Heart left ventricle (tissue), 16 donors: ENCODE data around the gene SCAMP4. TPM values are rescaled to one million over a fixed set of nuclear protein-coding genes. Genes with fewer than 3 reads are reported as not detected.
"Not testable (repeated sequence)": the region's sequence is repeated elsewhere in the genome, so short reads cannot be mapped to it uniquely, and the experiment has no call there.

Source experiments
- ATAC-seq, 4 donors: fragments of 200-7000 bp; cut with Tn5 transposase; one replicate each; pipeline ENCODE4 v1.9.1; 2020 to 2022; ENCODE audit warnings: moderate library complexity in 4 of 4, mild to moderate bottlenecking in 3 of 4, moderate number of reproducible peaks in 1 of 4
- DNase-seq, 5 donors: peaks; one replicate each; pipeline ENCODE4 v3.0.0-alpha.2; 2020
- H3K27ac ChIP-seq, 12 donors: fragments of 200-600 bp; sonication (generic) in 4 of 12; one replicate each; pipeline versions ENCODE4 v1.5.0 to v1.8.0; 2016 to 2022; ENCODE audit warnings: mild to moderate bottlenecking in 2 of 12
- H3K27me3 ChIP-seq, 9 donors: fragments of 200-600 bp; sonication (generic) in 2 of 9; one replicate each; pipeline versions ENCODE4 v1.5.1 to v1.8.0; 2016 to 2022; ENCODE audit warnings: mild to moderate bottlenecking in 3 of 9
- H3K36me3 ChIP-seq, 9 donors: fragments of 200-600 bp; sonication (generic) in 2 of 9; one replicate each; pipeline versions ENCODE4 v1.5.0 to v1.8.0; 2018 to 2022; ENCODE audit warnings: mild to moderate bottlenecking in 2 of 9
- H3K4me1 ChIP-seq, 12 donors: fragments of 200-600 bp; sonication (generic) in 4 of 12; one replicate each; pipeline versions ENCODE4 v1.5.0 to v1.8.0; 2016 to 2022; ENCODE audit warnings: mild to moderate bottlenecking in 3 of 12
- H3K4me3 ChIP-seq, 12 donors: fragments of 200-600 bp; sonication (generic) in 4 of 12; one replicate each; pipeline versions ENCODE4 v1.5.0 to v1.8.0; 2017 to 2022; ENCODE audit warnings: mild to moderate bottlenecking in 9 of 12, moderate library complexity in 4 of 12
- H3K9me3 ChIP-seq, 12 donors: fragments of 200-600 bp; sonication (generic) in 4 of 12; one replicate each; pipeline versions ENCODE4 v1.5.0 to v1.8.0; 2016 to 2022; ENCODE audit warnings: mild to moderate bottlenecking in 1 of 12
- CTCF ChIP-seq, 12 donors: fragments of 200-600 bp; sonication (generic) in 4 of 12; IDR thresholded peaks; one replicate each; pipeline versions ENCODE4 v1.5.0 to v1.8.0; 2018 to 2022; ENCODE audit warnings: antibody characterized with exemption in 12 of 12, mild to moderate bottlenecking in 5 of 12
- POLR2A ChIP-seq, 2 donors: fragments of 450-650 bp; IDR thresholded peaks; one replicate each; pipeline ENCODE4 v1.6.1; 2017; ENCODE audit warnings: antibody characterized with exemption in 2 of 2, mild to moderate bottlenecking in 2 of 2, moderate library complexity in 2 of 2
- WGBS, 4 donors: extraction: QIAGEN DNeasy Blood & Tissue Kit in 2 of 4; methylation state at CpG; one replicate each; pipeline versions ENCODE4 v1.1.5 to v1.1.7; 2013 to 2018; 5-methylcytosine and 5-hydroxymethylcytosine counted together
- intact Hi-C, 10 donors: fragments of 100-400 bp; cut with DNase I; formaldehyde crosslinking; loops; one replicate each; pipeline versions ENCODE4 v1.11.1 to v1.14.2; 2022
- polyA plus RNA-seq, 2 donors: library from polyadenylated mRNA; stranded (reverse); fragments of 200-250 nt; gene quantifications; one replicate each; pipeline ENCODE4 v1.2.3, GENCODE V29; 2013
- total RNA-seq, 9 donors: library from RNA; depleted of rRNA in 2 of 9; stranded (reverse); fragments of >200 nt in 2 of 9; fragmentation: NEBNext Ultra II Directional in 3 of 9; extraction: Animal tissue kit (Norgen Biotek cat#: 25700) in 3 of 9; gene quantifications; one replicate each; pipeline versions ENCODE4 v1.1.0 to v1.2.4, GENCODE V29; 2016 to 2023
- donor health status: ischemic (EF 13 %, LVEDD 7.1; RV severe dilation, severe dysfunction).
- donor health status: healthy with polysubstance abuse.
- donor health status: DM: no; HTN: yes; CAD: no.
- donor health status: DM: no; HTN: no; CAD: no.
- donor health status: ischemic (EF 25% LVEDD 6.9; RV normal size, moderate dysfunction).
- donor health status: ischemic (EF 25% LVEDD 5.7; RV mildly dilated, moderate dysfunction).
- donor health status: healthy.
- donor health status: DM: yes; HTN: yes; CAD: no.
- donor health status: ischemic (EF 35%, LVEDD 5.7; RV mildly dilated, moderate dysfunction).
- donor health status: nonischemic (EF 11% LVEDD 7.7; RV severe dilation, severe dysfunction).
- donor health status: DM: yes; HTN: yes; CAD: no.
- donor health status: PGD.
- donor health status: ischemic (EF 29% LVEDD 5.4; RV normal size, mild dysfunction).
- donor health status: nonischemic (EF 23%, LVEDD 6.1; RV moderate dilation, normal function).

Gene SCAMP4
- total and polyA plus RNA-seq, 11 donors: 13.5 to 38.8 (median 19.1) TPM

- H3K9me3 ChIP-seq: no peaks in the 10 kb centered on the region
- intact Hi-C loops: no loop called here
- no peak for DNase-seq
- H3K4me1 ChIP-seq: peaks cover 11 to 58% (median 41%) of the 10 kb centered on the region in 12 donors
- peak overlapping the region; percentile 87 to 98 (median 94) for H3K27ac ChIP-seq
- 8 to 18% (median 13%) methylated on average over 16 of the region's 16 CpGs for WGBS, 4 donors
- TF ChIP-seq CTCF (IDR thresholded peaks at IDR 0.05) (no peak), POLR2A (IDR thresholded peaks at IDR 0.05) (no peak)
- H3K27me3 ChIP-seq: no peaks in the 10 kb centered on the region
- peaks cover 0 to 25% (median 10%) of the 10 kb centered on the region in 9 donors for H3K36me3 ChIP-seq
- H3K4me3 ChIP-seq: peak overlapping the region; percentile 63 to 100 (median 90)
- ATAC-seq: no peak
Observed at GRCh38 chr19:1874554-1875185, 30.5 kb upstream of the SCAMP4 start.

- H3K36me3 ChIP-seq: peaks cover 0 to 29% (median 14%) of the 10 kb centered on the region in 9 donors
- intact Hi-C loops, DNase-seq, ATAC-seq, H3K27me3 ChIP-seq, H3K9me3 ChIP-seq: not testable (repeated sequence)
- H3K4me3 ChIP-seq: peak overlapping the region; percentile 63 to 100 (median 90)
- peak overlapping the region; percentile 60 to 98 (median 94) for H3K27ac ChIP-seq
- H3K4me1 ChIP-seq: peaks cover 11 to 61% (median 43%) of the 10 kb centered on the region in 12 donors
- 3 to 5% (median 4%) methylated on average over 11 of the region's 11 CpGs for WGBS, 4 donors
Observed at GRCh38 chr19:1875265-1875645, 29.9 kb upstream of the SCAMP4 start.

DNA sequence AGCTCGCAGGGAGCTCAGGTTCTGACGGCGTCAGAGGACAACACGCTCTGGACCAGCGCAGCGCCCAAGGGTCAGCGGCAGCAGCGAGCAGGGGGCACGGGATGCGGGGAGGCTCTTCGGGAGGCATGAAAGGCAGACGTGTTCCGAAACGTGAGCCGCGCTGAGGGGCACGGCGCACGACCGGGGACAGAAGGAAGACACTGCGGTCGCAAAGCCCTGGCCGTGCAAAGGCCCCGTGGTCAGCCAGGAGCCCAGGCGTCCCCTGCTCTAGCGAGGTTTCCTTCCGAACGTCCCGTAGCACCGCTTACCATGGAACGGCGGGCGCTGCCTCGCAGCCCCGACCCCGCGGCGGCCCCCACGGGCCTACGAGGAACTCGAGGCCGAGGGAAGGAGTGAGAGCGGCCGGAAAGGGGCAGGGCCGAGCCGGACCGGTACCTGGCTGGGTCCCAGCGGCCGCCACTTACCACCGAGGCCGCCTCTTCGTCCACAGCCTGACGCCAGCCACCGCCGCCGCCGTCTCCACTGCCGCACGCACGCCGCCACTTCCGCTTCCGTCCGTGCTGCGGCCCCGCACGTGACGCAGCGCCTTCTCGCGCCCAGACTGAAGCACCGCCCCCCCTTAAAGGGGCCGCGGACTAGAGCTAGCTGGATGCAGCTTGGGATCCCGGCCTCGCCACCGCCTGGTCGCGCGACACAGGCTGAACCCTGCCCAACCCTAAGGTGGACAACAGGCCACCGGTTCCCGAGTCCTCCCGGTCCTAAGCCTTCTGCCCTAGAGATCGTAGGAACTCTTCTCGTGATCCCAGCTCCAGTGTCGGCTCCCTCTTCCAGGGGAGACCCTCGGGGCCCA is 29.3 kb upstream of the SCAMP4 start:
- peaks cover 11 to 67% (median 49%) of the 10 kb centered on the region in 12 donors for H3K4me1 ChIP-seq
- peaks cover 0 to 27% (median 16%) of the 10 kb centered on the region in 9 donors for H3K36me3 ChIP-seq
- intact Hi-C loops: no loop called here
- peak overlapping the region; percentile 63 to 100 (median 90) for H3K4me3 ChIP-seq
- peak overlapping the region; percentile 60 to 98 (median 94) for H3K27ac ChIP-seq
- no peaks in the 10 kb centered on the region for H3K9me3 ChIP-seq
- no peaks in the 10 kb centered on the region for H3K27me3 ChIP-seq
- peak; percentile 4 to 93 for TF ChIP-seq POLR2A (IDR thresholded peaks at IDR 0.05)
- peak in 3 of 12 donors; percentile 9 to 15 (median 13) for TF ChIP-seq CTCF (IDR thresholded peaks at IDR 0.05)
- peak; percentile 81 to 94 (median 93) for ATAC-seq
- DNase-seq: peak; percentile 93 to 96 (median 94)
- whole genome bisulfite sequencing, 4 donors: 0% methylated on average over 37 to 87 of the region's 87 CpGs

DNA sequence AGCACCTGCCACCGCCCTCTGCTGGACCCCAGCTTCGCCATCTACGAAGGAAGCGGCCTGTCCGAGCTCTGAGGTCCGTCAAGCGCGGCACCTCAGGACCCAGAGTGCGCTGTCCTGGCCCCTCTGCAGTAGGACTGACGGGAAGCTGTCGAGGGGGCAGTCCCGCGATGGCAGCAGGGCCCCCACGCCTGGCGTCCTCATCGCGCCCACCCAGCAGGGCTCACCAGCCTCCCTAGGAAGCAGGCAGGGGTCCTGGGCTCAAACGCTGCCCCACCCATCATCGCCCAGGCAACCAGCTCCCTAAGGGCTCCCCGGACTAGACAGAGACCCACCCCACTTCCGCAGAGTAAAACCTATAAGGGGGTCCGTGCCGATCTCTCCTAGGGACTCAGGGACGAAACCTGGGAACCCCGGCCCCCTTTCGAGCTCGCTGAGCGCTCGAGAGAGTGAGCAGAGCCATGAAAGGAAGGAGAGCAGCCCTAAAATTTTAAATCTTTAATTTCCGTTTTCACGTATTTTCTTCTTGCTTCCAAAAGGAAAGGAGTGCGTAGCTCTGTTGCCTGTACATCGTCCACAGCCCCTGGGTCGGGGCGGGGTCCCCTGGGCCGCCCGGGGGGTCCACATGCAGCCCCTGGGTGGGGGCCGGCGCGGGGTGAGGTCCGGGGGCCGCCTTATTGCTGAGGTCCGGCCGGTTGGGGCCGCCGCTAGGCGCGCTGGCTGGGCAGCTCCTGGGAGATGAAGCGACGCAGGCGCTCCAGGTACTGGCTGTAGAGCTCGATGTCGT is 28.5 kb upstream of the SCAMP4 start:
- H3K36me3 ChIP-seq: peaks cover 0 to 19% (median 8%) of the 10 kb centered on the region in 9 donors
- intact Hi-C loops, H3K27me3 ChIP-seq, H3K9me3 ChIP-seq: not testable (repeated sequence)
- DNase-seq: peak in 2 of 5 donors; percentile 35 to 50
- H3K27ac ChIP-seq: peak overlapping the region; percentile 60 to 98 (median 94)
- peak overlapping the region; percentile 63 to 100 (median 90) for H3K4me3 ChIP-seq
- WGBS, 4 donors: 28 to 37% (median 31%) methylated on average over 20 to 47 of the region's 53 CpGs
- peak; percentile 4 to 16 (median 12) for ATAC-seq
- peaks cover 11 to 69% (median 50%) of the 10 kb centered on the region in 12 donors for H3K4me1 ChIP-seq

DNA sequence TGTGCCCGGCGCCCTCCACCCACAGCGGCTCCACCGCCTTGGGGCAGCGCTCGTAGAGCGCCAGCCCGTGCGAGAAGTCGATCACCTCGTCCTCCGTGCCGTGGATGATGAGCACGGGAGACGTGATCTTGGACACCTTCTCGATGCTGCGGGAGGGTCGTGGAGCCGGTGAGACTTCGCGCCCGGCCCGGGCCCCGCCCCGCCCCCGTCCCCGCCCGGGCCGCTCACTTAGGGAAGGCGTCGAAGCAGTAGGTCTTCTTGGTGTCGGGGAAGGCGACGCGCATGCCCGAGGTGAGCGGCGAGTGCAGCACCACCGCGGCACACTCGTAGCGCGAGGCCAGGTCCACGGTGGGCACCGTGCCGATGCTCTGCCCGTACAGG is 27.9 kb upstream of the SCAMP4 start:
- H3K27me3 ChIP-seq, H3K9me3 ChIP-seq, DNase-seq, H3K27ac ChIP-seq, ATAC-seq, intact Hi-C loops, H3K4me3 ChIP-seq: not testable (repeated sequence)
- Histone ChIP-seq H3K36me3 (peaks cover 0 to 18% (median 7%) of the 10 kb centered on the region in 9 donors), H3K4me1 (peaks cover 11 to 69% (median 51%) of the 10 kb centered on the region in 12 donors)
- WGBS, 4 donors: 63 to 77% (median 72%) methylated on average over 21 to 38 of the region's 47 CpGs

GRCh38 chr19:1878583-1878982 is 26.6 kb upstream of the SCAMP4 start:
- Histone ChIP-seq H3K4me1 (peaks cover 4 to 69% (median 52%) of the 10 kb centered on the region in 12 donors), H3K36me3 (peaks cover 0 to 18% (median 7%) of the 10 kb centered on the region in 9 donors)
- H3K9me3 ChIP-seq, DNase-seq, H3K4me3 ChIP-seq, intact Hi-C loops, H3K27ac ChIP-seq, ATAC-seq, H3K27me3 ChIP-seq: not testable (repeated sequence)
- WGBS, 4 donors: 52 to 82% (median 71%) methylated on average over 5 to 8 of the region's 8 CpGs

- H3K9me3 ChIP-seq, H3K4me3 ChIP-seq, intact Hi-C loops, ATAC-seq, H3K27me3 ChIP-seq, DNase-seq: not testable (repeated sequence)
- peak overlapping the region in 5 of 12 donors; percentile 6 to 96 (median 92) for H3K27ac ChIP-seq
- 81 to 88% (median 82%) methylated on average over 12 to 17 of the region's 17 CpGs for WGBS, 4 donors
- peaks cover 0 to 18% (median 7%) of the 10 kb centered on the region in 9 donors for H3K36me3 ChIP-seq
- H3K4me1 ChIP-seq: peaks cover 8 to 68% (median 48%) of the 10 kb centered on the region in 12 donors
Observed at GRCh38 chr19:1879982-1880381, 25.2 kb upstream of the SCAMP4 start.
